HL-60/S4 (cell line): ENCODE measurements around the gene FGD5.

Experiments used
- in situ Hi-C: fragments of 300-500 bp; cut with MboI; formaldehyde crosslinking; loops from 2 replicates; pipeline ENCODE4 v1.14.3; 2022; ENCODE audit warnings: low sequenced_read_pairs

The FGD5 gene

DNA sequence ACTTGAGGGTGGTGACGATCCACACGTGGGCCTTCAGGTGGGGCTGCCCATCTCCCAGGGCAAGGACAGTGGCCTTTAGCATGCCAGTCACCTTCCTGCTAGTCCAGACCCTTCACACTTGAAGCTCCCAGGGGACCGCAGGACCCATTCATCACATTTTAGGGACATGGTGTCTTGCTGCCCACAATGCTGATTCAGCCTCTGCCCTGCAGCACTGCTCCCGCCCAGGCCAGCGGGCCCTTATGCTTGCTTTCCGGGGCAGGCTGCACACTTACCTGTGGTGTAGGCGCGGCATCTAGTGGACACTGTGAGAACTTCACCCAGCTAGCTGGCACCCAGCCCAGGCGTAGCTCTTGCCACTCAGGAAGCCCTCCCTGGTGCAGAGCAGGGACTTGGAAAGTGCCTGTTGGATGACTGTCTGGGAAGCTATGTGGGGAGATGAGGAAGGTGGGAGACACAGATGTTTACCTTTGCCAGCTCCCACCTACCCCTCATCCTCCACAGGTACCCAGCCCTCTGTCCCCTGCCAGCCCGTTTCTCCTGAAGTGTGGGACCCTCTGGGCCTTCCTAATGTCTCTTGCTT lies 102.4 kb downstream of the FGD5 start:
- in situ Hi-C loops = loop anchor here (10.0 to 25.0 kb wide), 2 partner anchors 126 to 409 kb away; no protein-coding TSS in a partner anchor

DNA sequence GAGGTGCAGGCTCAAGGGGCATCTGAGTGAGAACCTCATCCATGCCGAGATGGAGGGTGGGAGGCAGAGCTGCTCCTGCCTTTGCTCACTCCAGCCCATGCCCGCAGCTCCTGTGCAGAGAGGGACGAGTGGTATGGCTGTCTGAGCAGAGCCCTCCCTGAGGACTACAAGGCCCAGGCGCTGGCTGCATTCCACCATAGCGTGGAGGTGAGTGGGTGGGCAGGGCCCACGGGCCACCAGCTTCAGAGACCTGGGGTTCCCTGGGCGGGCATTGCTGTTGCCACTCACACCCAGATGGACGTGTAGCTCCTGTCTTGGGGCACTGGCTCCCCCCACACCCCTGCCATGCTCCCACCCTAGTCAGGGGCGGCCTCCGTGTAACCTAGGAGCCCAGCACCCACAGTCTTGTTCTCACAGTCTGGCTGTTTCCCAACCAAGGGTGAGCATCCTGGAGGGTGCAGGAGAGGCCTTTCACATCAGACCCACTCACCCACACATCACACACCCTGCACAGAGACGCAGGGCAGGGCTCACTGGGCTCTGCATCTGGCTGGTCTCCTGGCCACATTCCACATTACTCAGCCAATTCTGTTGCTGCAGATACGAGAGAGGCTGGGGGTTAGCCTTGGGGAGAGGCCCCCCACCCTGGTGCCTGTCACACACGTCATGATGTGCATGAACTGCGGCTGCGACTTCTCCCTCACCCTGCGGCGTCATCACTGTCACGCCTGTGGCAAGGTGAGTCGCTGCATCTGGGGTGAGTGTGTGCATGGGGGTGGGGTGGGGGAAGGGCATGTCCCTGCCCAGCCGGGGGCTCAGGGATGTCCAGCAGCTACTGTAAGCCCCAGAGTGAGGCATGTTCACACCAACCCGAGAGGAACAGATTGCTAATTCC lies 103.3 kb downstream of the FGD5 start:
- in situ Hi-C loops = loop anchor here (10.0 to 25.0 kb wide), 2 partner anchors 127 to 410 kb away; no protein-coding TSS in a partner anchor

DNA sequence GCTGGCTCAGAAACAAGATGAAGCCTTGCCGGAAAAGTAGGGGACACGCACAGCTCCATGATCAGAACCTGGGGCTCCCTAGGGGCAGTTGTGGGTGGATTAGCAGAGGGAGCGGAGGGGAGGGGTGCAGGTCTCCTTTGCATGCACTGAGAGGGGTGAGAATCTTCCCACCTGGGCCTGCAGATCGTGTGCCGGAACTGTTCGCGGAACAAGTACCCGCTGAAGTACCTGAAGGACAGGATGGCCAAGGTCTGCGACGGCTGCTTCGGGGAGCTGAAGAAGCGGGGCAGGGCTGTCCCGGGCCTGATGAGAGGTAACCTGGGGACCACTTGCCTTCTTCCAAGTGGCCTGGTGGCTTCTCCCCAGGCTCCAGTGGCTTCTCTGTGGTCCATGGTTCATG lies 104.1 kb downstream of the FGD5 start:
- in situ Hi-C loops = loop anchor here (10.0 to 25.0 kb wide), 2 partner anchors 128 to 411 kb away; no protein-coding TSS in a partner anchor

DNA sequence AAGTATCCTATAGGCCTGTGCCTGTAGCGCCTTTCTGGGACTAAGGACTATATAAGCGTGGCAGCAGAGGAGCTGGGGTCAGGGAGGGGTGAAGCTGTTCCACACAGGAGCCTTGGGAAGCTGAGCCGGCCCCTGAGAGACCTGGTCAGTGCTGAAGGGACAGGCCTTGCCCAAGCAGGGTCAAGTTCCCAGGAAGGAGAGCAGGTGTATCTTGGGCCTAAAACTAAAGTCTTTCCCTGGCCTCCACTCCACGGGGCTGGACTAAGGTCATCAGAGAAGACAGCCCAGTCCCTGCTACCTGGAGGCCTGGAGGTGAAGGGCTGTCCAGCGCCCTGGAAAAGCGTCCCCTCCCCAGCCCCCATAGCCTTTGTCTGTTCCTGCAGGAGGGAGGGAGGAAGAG lies 104.7 kb downstream of the FGD5 start:
- in situ Hi-C loops = loop anchor here (10.0 to 25.0 kb wide), 2 partner anchors 129 to 411 kb away; no protein-coding TSS in a partner anchor

- in situ Hi-C loops = loop anchor here (10.0 to 25.0 kb wide), 2 partner anchors 131 to 486 kb away; no protein-coding TSS in a partner anchor
Observed at GRCh38 chr3:14925729-14926591, 107.2 kb downstream of the FGD5 start.

- in situ Hi-C loops = loop anchor here (10.0 to 25.0 kb wide), 2 partner anchors 132 to 486 kb away; no protein-coding TSS in a partner anchor
Observed at GRCh38 chr3:14926592-14926991, 107.8 kb downstream of the FGD5 start.

DNA sequence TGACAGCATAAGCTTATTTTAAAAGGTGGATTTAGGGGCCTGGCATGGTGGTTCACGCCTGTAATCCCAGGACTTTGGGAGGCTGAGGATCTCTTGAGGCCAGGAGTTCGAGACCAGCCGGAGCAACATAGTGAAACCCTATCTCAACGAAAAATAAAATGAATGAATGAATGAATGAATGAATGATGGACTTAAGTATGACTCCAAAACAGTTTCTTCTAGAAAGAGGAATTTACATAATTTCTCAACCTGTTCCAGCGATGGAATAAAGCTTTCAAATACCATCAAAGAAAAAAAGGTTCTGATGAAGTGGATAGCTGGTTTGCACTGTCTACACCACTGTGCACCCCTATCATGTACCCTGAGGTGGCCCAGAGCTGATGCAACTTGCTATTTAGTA lies 108.5 kb downstream of the FGD5 start:
- in situ Hi-C loops = loop anchor here (10.0 to 25.0 kb wide), 2 partner anchors 133 to 485 kb away; no protein-coding TSS in a partner anchor

GRCh38 chr3:14929310-14930074 lies 110.7 kb downstream of the FGD5 start:
- in situ Hi-C loops = loop anchor here (10.0 to 25.0 kb wide), 2 partner anchors 135 to 483 kb away; no protein-coding TSS in a partner anchor

DNA sequence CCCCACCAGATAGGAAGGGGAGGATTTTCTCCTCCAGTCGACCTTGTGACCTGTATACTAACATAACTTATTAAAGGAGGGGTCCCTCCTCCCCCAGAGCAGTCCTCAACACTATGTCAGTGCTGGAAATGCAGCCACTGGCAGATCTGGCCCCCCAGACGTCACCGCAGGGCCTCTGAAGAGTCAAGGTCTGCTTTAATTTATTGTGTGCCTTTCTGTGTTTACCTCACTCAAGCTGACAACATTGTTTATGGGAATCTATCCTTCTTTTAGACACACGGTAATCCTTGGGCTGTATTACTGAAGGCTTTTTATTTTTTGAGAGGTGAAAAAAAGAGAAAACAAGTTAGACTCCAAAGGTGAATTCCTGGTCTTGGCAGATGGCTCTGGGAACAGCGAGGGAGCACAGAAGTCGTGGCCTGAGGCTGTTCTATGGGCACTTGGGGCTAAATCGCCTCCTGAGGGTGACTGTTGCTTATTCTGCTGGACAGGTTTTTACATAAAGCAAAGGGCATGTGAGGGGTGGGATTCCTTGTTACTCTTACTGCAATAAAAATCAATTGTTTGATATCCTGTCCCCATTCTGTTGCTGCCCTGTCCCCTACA lies 115.2 kb downstream of the FGD5 start:
- in situ Hi-C loops = loop anchor here (25.0 kb wide), 1 partner anchor 478 kb away; no protein-coding TSS in a partner anchor

DNA sequence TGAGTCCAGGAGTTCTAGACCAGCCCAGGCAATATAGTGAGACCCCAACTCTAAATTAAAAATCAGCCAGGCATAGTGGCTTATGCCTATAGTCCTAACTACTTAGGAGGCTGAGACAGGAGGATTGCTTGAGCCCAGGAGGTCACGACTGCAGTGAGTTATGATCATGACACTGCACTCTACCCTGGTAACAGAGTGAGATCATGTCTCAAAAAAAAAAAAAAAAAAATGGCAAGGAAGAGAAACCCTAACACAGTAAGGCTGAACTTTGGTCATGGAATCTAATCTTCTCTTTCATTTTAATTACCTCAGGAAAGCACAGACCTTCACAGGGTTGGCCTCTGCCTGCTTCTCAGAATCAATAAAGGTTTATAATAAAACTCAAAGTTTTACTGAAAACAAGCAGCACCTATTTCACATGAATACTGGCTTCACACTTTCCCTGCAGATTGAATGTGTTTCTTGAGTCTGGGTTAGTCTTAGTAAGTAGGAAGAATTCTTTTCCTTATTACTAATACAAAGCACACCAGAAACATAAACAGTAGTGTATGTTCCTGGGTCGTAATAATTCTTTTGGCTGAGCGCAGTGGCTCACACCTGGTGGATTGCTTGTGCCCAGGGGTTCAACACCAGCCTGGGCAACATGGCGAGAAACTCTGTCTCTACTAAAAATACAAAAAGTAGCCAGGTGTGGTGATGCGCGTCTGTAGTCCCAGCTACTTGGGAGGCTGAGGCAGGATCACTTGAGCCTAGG lies 117.0 kb downstream of the FGD5 start:
- in situ Hi-C loops = loop anchor here (25.0 kb wide), 1 partner anchor 477 kb away; no protein-coding TSS in a partner anchor

DNA sequence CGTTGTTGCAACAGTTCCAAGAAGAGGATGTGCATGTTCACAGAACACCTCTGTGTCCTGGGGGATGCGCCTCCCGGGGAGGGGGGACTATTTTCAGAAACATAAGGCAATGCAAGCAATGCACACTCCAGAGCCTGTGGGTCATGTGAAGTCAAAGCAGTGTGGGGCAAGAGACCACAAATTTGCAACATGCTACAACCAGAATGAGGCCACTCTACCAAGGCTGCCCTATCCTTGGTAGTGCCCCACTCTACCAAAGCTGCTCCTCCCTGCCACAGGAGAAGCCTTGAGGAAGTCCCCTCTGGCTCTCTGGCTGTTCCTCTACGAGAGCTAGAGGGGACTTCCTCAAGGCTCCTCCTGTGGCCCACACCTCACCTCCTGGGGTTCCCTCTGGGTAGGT lies 120.2 kb downstream of the FGD5 start:
- in situ Hi-C loops = loop anchor here (25.0 kb wide), 1 partner anchor 473 kb away; no protein-coding TSS in a partner anchor

- in situ Hi-C loops = loop anchor here (25.0 kb wide), 1 partner anchor 470 kb away; no protein-coding TSS in a partner anchor
Observed at GRCh38 chr3:14941871-14942270, 123.1 kb downstream of the FGD5 start.

DNA sequence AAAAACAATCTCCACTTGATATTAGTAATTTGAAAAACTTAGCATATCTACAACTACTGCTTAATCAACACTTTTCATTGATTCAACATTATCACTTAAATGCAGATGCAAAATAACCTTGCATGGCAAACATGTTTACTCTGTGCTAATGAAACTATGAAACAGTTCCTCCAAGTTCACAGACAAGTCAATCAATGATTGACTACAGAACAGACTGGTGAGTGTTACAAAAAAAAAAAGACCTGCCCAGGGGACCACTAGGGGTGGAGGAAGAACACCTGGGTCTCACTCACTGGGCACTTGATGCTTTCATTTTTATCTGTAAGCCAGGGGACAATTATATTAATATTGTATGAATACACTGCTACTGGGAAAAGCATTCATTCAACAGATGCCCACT lies 124.3 kb downstream of the FGD5 start:
- in situ Hi-C loops = loop anchor here (25.0 kb wide), 1 partner anchor 469 kb away; no protein-coding TSS in a partner anchor

DNA sequence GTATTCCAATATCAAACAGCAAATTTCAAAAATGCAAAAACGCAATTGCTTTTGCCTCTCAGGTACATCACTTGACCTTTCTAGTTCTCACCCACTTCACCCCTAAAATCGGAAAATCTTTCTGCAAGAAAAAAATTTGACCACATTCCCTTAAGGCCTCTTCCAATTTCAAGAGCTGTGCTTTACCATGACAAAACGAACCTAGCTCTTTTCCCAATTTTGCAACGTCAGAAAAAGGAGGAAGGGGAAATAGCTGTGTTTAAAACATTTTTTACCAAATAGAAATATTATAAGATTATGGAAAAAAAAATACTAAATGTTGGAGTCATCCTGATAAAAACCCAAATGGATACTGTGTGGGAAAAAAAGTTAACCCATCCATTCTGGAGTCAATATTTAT lies 127.5 kb downstream of the FGD5 start:
- in situ Hi-C loops = loop anchor here (25.0 kb wide), 1 partner anchor 466 kb away; no protein-coding TSS in a partner anchor

- in situ Hi-C loops = loop anchor here (25.0 kb wide), 1 partner anchor 466 kb away; no protein-coding TSS in a partner anchor
Observed at GRCh38 chr3:14946739-14947099, 128.0 kb downstream of the FGD5 start.

- in situ Hi-C loops = loop anchor here (25.0 kb wide), 1 partner anchor 465 kb away; no protein-coding TSS in a partner anchor
Observed at GRCh38 chr3:14947100-14947885, 128.5 kb downstream of the FGD5 start, which contains the start of gene NR2C2. NR2C2 (plus strand) TSS chr3:14947583; CDS start chr3:15003915, 56,332 bp downstream.

DNA sequence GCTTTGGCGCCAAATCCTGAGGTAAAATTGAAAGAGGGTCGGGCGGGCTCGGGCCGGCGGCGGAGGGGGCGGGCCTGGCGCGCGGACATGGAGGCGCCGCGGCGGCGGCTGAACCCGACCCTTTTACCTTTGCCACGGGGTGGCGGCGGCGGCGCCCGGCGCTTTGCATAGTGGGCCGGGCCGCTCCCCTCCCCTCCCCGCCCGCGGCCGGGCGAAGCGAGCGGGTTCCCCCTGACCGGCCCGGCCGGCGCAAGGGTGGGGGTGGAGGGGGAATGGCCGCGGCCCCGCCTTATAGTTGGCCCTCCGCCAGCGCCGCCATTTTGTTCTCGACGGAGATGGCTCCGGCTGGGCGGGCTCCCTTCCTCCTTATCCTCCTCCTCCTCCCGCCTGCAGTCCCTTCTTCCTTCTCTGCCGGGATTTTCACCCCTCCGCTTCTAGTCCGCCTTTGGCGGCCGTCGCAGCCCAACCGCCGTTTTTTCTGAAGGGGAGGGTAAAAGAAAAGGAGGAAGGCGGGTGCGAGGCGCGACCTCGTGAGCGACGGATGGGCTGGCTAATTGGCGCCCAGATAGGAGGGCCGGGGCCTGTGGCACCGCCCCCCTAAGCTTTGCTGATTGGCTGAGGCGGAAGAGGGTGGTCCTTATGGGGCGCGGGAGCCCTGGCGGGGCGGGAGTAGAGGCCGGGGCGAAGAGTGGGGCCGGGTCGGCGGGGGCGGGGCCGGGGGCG lies 129.3 kb downstream of the FGD5 start:
- in situ Hi-C loops = loop anchor here (25.0 kb wide), 1 partner anchor 464 kb away; no protein-coding TSS in a partner anchor
